GM11168 (cell line): ENCODE measurements around the gene CPSF3.
"Not testable (repeated sequence)": the region's sequence is repeated elsewhere in the genome, so short reads cannot be mapped to it uniquely, and the experiment has no call there.

Experiments used
- in situ Hi-C: fragments of 300-500 bp; cut with MboI; formaldehyde crosslinking; loops from one replicate; pipeline ENCODE4 v1.12.0; 2022; ENCODE audit warnings: low sequenced_read_pairs; ENCODE audit not compliant: unreplicated experiment

CPSF3 gene

GRCh38 chr2:9392898-9393765 lies 30.3 kb upstream of the CPSF3 start:
- in situ Hi-C loops: no loop called here

- in situ Hi-C loops: no loop called here
Observed at GRCh38 chr2:9394816-9395215, 28.6 kb upstream of the CPSF3 start.

GRCh38 chr2:9397201-9397600 lies 26.3 kb upstream of the CPSF3 start:
- in situ Hi-C loops: no loop called here

GRCh38 chr2:9398251-9398650 lies 25.2 kb upstream of the CPSF3 start:
- in situ Hi-C loops: not testable (repeated sequence)

- in situ Hi-C loops: no loop called here
Observed at GRCh38 chr2:9398881-9399780, 24.3 kb upstream of the CPSF3 start.

GRCh38 chr2:9400268-9401058 lies 23.0 kb upstream of the CPSF3 start:
- in situ Hi-C loops: no loop called here

GRCh38 chr2:9401059-9401547 lies 22.4 kb upstream of the CPSF3 start:
- in situ Hi-C loops: no loop called here

- in situ Hi-C loops: no loop called here
Observed at GRCh38 chr2:9401646-9402371, 21.6 kb upstream of the CPSF3 start.

GRCh38 chr2:9403924-9404323 lies 19.5 kb upstream of the CPSF3 start:
- in situ Hi-C loops: no loop called here

- in situ Hi-C loops: no loop called here
Observed at GRCh38 chr2:9404451-9404850, 19.0 kb upstream of the CPSF3 start.

GRCh38 chr2:9405636-9406035 lies 17.8 kb upstream of the CPSF3 start:
- in situ Hi-C loops: no loop called here

GRCh38 chr2:9406529-9407362 lies 16.7 kb upstream of the CPSF3 start:
- in situ Hi-C loops: no loop called here

- in situ Hi-C loops: no loop called here
Observed at GRCh38 chr2:9407363-9407811, 16.1 kb upstream of the CPSF3 start.

GRCh38 chr2:9408641-9409151 lies 14.8 kb upstream of the CPSF3 start:
- in situ Hi-C loops: no loop called here

- in situ Hi-C loops: no loop called here
Observed at GRCh38 chr2:9410108-9410507, 13.3 kb upstream of the CPSF3 start.

- in situ Hi-C loops: no loop called here
Observed at GRCh38 chr2:9412781-9413180, 10.7 kb upstream of the CPSF3 start.

- in situ Hi-C loops: no loop called here
Observed at GRCh38 chr2:9415516-9416169, 7.8 kb upstream of the CPSF3 start.
